HCT116 (cell line): ENCODE results near the gene NNT.

Experiments
- POLR2A ChIP-seq: IDR thresholded peaks from 2 replicates; pipeline ENCODE4 v1.7.0; 2011; ENCODE audit warnings: borderline replicate concordance; ENCODE audit not compliant: insufficient read depth, insufficient read length; ENCODE audit errors: extremely low read depth
- POLR2AphosphoS5 ChIP-seq: IDR thresholded peaks from 2 replicates; pipeline ENCODE4 v1.6.1; 2011; ENCODE audit warnings: mild to moderate bottlenecking, low read depth, low read length, moderate library complexity
- RAD21 ChIP-seq: IDR thresholded peaks from 2 replicates; pipeline ENCODE4 v1.6.1; 2012; ENCODE audit warnings: low read depth, mild to moderate bottlenecking
- SIN3A ChIP-seq: IDR thresholded peaks from 2 replicates; pipeline ENCODE4 v1.6.1; 2012; ENCODE audit warnings: low read depth
- TF ChIP-seq, protein P1 (sequence below), 3 experiments: fragments of 200-600 bp in 1 of 3; sonication (generic) in 1 of 3; IDR thresholded peaks in 2 of 3; conservative IDR thresholded peaks in 1 of 3; 2 replicates each; pipeline ENCODE4 v1.5.1; 2012 to 2017; ENCODE audit warnings: low read depth in 2 of 3, low read length in 2 of 3, antibody characterized with exemption in 1 of 3, borderline replicate concordance in 1 of 3, control low read depth in 1 of 3, mild to moderate bottlenecking in 1 of 3, mixed read lengths in 1 of 3, mixed run types in 1 of 3, moderate library complexity in 1 of 3; ENCODE audit not compliant: insufficient read depth in 1 of 3
- TF ChIP-seq, protein P2 (sequence below): IDR thresholded peaks from 2 replicates; pipeline ENCODE4 v1.6.1; 2012; ENCODE audit warnings: low read depth

DNA sequence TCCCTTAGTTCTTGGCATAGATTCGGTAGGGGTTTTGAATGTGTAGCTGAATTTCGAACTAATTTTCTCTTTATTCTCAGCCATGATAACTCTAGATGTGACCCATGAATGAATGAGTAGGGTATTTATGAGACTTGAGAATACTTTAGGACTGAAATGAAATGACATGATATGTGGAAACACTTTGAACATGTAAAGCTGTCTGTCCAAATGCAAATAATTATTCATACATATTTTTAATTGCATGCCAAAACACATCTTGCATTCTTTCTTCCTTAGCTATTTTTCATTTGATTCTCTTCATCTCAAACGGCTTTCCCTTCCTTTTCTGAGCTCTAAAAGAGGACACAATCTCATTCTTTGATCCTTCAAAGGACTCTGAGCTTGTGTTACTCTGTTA, 3.4 kb downstream of the NNT start:
- no peak for TF ChIP-seq RAD21
- TF ChIP-seq POLR2A: no peak
- TF ChIP-seq, protein P1, sequence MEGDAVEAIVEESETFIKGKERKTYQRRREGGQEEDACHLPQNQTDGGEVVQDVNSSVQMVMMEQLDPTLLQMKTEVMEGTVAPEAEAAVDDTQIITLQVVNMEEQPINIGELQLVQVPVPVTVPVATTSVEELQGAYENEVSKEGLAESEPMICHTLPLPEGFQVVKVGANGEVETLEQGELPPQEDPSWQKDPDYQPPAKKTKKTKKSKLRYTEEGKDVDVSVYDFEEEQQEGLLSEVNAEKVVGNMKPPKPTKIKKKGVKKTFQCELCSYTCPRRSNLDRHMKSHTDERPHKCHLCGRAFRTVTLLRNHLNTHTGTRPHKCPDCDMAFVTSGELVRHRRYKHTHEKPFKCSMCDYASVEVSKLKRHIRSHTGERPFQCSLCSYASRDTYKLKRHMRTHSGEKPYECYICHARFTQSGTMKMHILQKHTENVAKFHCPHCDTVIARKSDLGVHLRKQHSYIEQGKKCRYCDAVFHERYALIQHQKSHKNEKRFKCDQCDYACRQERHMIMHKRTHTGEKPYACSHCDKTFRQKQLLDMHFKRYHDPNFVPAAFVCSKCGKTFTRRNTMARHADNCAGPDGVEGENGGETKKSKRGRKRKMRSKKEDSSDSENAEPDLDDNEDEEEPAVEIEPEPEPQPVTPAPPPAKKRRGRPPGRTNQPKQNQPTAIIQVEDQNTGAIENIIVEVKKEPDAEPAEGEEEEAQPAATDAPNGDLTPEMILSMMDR (IDR thresholded peaks at IDR 0.05 in 2 of 3, conservative IDR thresholded peaks at IDR 0.05 in 1 of 3; ENCODE audit: borderline replicate concordance in 1 of 3, insufficient read depth in 1 of 3, low read depth in 2 of 3, low read length in 2 of 3): no peak
- TF ChIP-seq SIN3A: no peak
- no peak for TF ChIP-seq POLR2AphosphoS5
- TF ChIP-seq, protein P2, sequence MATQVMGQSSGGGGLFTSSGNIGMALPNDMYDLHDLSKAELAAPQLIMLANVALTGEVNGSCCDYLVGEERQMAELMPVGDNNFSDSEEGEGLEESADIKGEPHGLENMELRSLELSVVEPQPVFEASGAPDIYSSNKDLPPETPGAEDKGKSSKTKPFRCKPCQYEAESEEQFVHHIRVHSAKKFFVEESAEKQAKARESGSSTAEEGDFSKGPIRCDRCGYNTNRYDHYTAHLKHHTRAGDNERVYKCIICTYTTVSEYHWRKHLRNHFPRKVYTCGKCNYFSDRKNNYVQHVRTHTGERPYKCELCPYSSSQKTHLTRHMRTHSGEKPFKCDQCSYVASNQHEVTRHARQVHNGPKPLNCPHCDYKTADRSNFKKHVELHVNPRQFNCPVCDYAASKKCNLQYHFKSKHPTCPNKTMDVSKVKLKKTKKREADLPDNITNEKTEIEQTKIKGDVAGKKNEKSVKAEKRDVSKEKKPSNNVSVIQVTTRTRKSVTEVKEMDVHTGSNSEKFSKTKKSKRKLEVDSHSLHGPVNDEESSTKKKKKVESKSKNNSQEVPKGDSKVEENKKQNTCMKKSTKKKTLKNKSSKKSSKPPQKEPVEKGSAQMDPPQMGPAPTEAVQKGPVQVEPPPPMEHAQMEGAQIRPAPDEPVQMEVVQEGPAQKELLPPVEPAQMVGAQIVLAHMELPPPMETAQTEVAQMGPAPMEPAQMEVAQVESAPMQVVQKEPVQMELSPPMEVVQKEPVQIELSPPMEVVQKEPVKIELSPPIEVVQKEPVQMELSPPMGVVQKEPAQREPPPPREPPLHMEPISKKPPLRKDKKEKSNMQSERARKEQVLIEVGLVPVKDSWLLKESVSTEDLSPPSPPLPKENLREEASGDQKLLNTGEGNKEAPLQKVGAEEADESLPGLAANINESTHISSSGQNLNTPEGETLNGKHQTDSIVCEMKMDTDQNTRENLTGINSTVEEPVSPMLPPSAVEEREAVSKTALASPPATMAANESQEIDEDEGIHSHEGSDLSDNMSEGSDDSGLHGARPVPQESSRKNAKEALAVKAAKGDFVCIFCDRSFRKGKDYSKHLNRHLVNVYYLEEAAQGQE: no peak
